Lower leg skin (tissue), 4 donors: ENCODE measurements around the gene PDZD8. TPM values are rescaled to one million over a fixed set of nuclear protein-coding genes. Genes with fewer than 3 reads are reported as not detected.

ENCODE experiments used
- DNase-seq, 2 donors: peaks; one replicate each; pipeline ENCODE4 v3.0.0-alpha.2; 2019; ENCODE audit warnings: low spot score in 2 of 2
- H3K4me3 ChIP-seq: fragments of 200-600 bp; sonication (generic); 2 replicates; pipeline ENCODE4 v1.5.1; 2017; ENCODE audit warnings: mild to moderate bottlenecking, low read depth; ENCODE audit not compliant: poor library complexity, severe bottlenecking
- POLR2A ChIP-seq, 2 donors: fragments of 450-650 bp; IDR thresholded peaks; one replicate each; pipeline ENCODE4 v1.6.1; 2016 to 2017; ENCODE audit warnings: antibody characterized with exemption in 2 of 2, mild to moderate bottlenecking in 1 of 2, moderate library complexity in 1 of 2
- WGBS, 2 donors: methylation state at CpG; one replicate each; pipeline ENCODE4 v1.1.5; 2018; 5-methylcytosine and 5-hydroxymethylcytosine counted together
- intact Hi-C: fragments of 100-400 bp; cut with DNase I; formaldehyde crosslinking; loops from one replicate; pipeline ENCODE4 v1.15.0; 2023; ENCODE audit warnings: low total_unique reads
- total RNA-seq, 4 donors: library from RNA; depleted of rRNA; stranded (reverse); fragments of >200 nt; gene quantifications; one replicate each; pipeline ENCODE4 v1.1.0, GENCODE V29; 2016
- TF ChIP-seq, protein P1 (sequence below), 3 donors: fragments of 450-650 bp; IDR thresholded peaks; one replicate each; pipeline ENCODE4 v1.5.1; 2016; ENCODE audit warnings: antibody characterized with exemption in 3 of 3, mild to moderate bottlenecking in 3 of 3, moderate library complexity in 2 of 3

PDZD8 gene
- total RNA-seq, 4 donors from 2014 or later = 20.6 to 29.4 (median 27.8) TPM

DNA sequence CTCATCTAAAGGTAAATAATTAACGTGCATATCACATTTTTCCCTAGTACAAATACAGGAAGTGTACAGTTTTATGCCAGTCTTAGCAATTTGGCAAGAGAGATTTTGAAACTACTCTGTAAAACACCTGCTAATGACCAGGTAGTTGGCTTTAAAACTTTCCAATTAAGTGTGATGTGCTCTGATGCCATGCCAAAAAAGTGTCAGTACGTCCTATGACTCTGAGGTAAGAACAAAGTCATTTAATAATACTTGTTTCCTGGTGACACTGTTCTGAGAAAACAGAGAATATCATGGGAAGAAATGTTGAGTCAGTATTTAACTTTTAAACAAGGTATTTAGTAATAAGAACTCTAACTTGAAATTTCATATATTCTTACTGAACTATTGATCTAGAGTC lies 9.6 kb downstream of the PDZD8 start:
- intact Hi-C loops = no loop called here
- no peak for DNase-seq
- TF ChIP-seq, protein P1, sequence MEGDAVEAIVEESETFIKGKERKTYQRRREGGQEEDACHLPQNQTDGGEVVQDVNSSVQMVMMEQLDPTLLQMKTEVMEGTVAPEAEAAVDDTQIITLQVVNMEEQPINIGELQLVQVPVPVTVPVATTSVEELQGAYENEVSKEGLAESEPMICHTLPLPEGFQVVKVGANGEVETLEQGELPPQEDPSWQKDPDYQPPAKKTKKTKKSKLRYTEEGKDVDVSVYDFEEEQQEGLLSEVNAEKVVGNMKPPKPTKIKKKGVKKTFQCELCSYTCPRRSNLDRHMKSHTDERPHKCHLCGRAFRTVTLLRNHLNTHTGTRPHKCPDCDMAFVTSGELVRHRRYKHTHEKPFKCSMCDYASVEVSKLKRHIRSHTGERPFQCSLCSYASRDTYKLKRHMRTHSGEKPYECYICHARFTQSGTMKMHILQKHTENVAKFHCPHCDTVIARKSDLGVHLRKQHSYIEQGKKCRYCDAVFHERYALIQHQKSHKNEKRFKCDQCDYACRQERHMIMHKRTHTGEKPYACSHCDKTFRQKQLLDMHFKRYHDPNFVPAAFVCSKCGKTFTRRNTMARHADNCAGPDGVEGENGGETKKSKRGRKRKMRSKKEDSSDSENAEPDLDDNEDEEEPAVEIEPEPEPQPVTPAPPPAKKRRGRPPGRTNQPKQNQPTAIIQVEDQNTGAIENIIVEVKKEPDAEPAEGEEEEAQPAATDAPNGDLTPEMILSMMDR (IDR thresholded peaks at IDR 0.05) = no peak
- no peak for TF ChIP-seq POLR2A (IDR thresholded peaks at IDR 0.05)
- no peak overlapping the region for H3K4me3 ChIP-seq
- 30 to 39% methylated on average over 2 of the region's 2 CpGs for WGBS, 2 donors

DNA sequence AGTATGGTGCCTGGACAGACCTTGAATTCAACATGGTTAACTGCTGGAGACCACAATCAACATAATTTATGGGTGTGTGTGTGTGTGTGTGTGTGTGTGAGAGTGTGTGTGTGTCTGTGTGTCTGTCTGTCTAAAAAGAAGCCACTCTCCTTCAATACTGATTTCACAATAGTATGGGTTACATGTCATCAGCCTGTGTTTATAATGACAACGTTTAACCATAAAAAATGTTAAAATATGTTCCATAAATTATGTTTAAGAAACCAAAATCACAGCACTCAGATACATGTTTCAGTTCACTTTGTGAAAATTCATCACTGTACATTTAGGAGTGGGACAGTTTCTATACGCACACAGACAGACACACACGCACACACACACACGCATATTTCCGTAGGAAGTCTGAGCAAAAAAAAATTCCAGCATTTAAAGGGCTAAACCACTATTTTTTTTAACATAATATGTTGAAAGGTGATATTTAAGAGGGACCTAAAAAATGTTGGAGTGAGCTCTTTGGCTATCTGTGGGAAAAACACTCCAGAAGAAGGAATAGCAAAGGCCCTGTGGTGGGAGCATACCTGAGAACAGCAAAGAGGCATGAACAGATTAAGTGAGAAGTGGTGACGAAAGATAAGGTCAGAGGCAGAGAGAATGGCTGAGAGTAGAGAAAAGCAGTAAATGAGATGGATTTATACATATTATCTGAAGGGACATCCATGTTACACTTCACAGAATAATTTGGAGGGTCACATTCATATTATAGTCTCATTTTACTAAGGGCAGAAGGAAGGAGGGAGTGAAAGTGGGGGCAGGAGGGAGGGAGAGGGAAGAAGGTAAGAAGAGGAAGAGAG lies 10.9 kb downstream of the PDZD8 start:
- 72 to 80% methylated on average over 6 of the region's 6 CpGs for WGBS, 2 donors
- DNase-seq = no peak
- TF ChIP-seq POLR2A (IDR thresholded peaks at IDR 0.05) = no peak
- TF ChIP-seq, protein P1 (IDR thresholded peaks at IDR 0.05) = no peak
- intact Hi-C loops = no loop called here
- H3K4me3 ChIP-seq = no peak overlapping the region

DNA sequence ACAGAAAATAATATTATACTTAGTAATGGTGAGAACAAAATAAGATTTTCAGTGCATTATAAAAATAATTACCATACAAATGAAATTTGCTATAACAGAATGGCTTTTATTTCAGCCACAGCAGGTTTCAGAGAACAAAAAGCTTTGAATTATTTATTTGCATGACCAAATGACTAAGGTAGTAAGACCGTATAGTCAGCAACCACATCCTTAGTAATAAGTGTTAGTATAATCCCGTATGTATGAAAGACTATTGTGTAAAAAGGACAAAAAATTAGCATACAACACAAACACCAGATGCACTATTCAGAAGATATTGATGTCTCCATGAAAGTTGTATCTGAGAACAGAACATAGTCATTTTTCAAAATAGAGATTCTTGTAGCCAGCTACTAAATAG lies 12.2 kb downstream of the PDZD8 start:
- WGBS, 2 donors = 75 to 92% methylated on average over 2 of the region's 2 CpGs
- H3K4me3 ChIP-seq = no peak overlapping the region

DNA sequence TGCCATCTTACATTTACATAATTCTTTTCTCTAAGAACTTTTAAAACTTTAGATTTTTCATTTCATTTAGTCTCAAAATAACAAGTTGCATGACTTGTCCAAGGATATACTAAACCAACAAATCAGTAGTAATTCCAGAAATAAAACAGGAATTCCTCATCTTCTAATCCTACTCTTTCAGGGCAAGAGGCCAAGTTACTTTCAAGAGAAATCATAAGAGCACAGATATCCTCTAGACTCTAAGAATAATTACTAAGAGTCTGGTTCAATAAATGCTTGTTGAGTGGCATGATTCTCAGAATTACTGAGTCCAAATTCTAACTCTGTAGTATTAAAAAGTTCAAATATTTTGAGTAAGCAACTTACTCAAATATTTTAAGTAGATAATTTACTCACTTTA lies 12.9 kb downstream of the PDZD8 start:
- TF ChIP-seq POLR2A (IDR thresholded peaks at IDR 0.05) = no peak
- TF ChIP-seq, protein P1 (IDR thresholded peaks at IDR 0.05) = no peak
- DNase-seq = no peak
- intact Hi-C loops = no loop called here
- no peak overlapping the region for H3K4me3 ChIP-seq

More for the DNA sequence above, 12.2 kb downstream of the PDZD8 start:
- TF ChIP-seq POLR2A (IDR thresholded peaks at IDR 0.05) = no peak
- TF ChIP-seq, protein P1 (IDR thresholded peaks at IDR 0.05) = no peak
- no peak for DNase-seq
- intact Hi-C loops = no loop called here

DNA sequence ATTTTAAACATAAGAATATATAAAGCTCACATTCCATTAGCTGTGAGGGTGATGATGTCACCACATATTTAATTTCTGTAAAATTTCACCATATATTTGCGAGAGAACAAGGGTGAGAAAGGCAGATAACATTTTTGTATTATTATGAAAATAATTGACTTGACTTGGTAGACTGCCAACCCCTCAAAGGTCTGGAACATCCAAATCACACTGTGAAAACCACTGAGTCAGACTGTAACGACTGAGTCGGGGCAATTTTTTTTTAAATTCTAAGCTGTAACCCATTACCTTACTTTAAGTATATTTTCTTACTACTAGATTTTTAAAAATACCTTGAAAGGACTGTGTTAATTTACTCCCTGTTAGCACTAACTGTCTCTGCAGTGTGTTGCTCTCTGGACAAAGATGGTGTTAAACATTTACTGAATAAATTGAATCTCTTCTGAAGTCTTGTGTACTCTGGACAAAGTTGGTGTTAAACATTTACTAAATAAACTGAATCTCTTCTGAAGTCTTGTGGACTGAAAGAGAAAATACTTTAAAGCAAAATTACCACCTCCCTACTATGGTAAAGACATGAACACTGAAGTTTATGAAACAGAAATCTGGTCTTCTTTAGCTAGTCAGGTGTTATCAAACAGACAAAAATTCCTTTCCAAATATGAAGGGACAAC lies 14.1 kb downstream of the PDZD8 start:
- TF ChIP-seq, protein P1 (IDR thresholded peaks at IDR 0.05) = no peak
- TF ChIP-seq POLR2A (IDR thresholded peaks at IDR 0.05) = no peak
- no peak overlapping the region for H3K4me3 ChIP-seq
- 44 to 45% methylated on average over 3 of the region's 3 CpGs for WGBS, 2 donors
- DNase-seq = no peak
- intact Hi-C loops = no loop called here
